ENCODE measurements around the gene BCAR3. TPM values are rescaled to one million over a fixed set of nuclear protein-coding genes. Genes with fewer than 3 reads are reported as not detected.

The BCAR3 gene
- total RNA-seq, 1 donor from 2014 or later = 41.0 TPM

- no peaks in the 10 kb centered on the region for H3K9me3 ChIP-seq
- no peak for TF ChIP-seq CTCF (IDR thresholded peaks at IDR 0.05)
- peak overlapping the region; percentile 74 to 89 for H3K27ac ChIP-seq
- H3K36me3 ChIP-seq = no peaks in the 10 kb centered on the region
- no peaks in the 10 kb centered on the region for H3K27me3 ChIP-seq
- H3K4me3 ChIP-seq = no peak overlapping the region
- peak in 1 of 2 donors; percentile 61 for DNase-seq (ENCODE audit: low spot score in 2 of 2)
- intact Hi-C loops (cut with DNase I) = loop anchor here (1.0 to 10.0 kb wide), 4 partner anchors 14 to 510 kb away; partner anchors contain the start of genes BCAR3, CCDC18, DR1 and TMED5
- peaks cover 5 to 29% of the 10 kb centered on the region in 2 donors for H3K4me1 ChIP-seq
Measured at GRCh38 chr1:93694819-93695218, 13.2 kb upstream of the BCAR3 start.

GRCh38 chr1:93694039-93694438 lies 12.4 kb upstream of the BCAR3 start:
- Histone ChIP-seq H3K4me1 (peaks cover 5 to 29% of the 10 kb centered on the region in 2 donors), H3K27me3 (no peaks in the 10 kb centered on the region), H3K9me3 (no peaks in the 10 kb centered on the region), H3K36me3 (no peaks in the 10 kb centered on the region), H3K27ac (peak overlapping the region; percentile 74 to 89), H3K4me3 (no peak overlapping the region)
- peak; percentile 59 to 88 for DNase-seq (ENCODE audit: low spot score in 2 of 2)
- intact Hi-C loops (cut with DNase I) = loop anchor here (1.0 to 10.0 kb wide), 4 partner anchors 13 to 509 kb away; partner anchors contain the start of genes BCAR3, CCDC18, DR1 and TMED5
- TF ChIP-seq CTCF (IDR thresholded peaks at IDR 0.05) = no peak

GRCh38 chr1:93692983-93693591 lies 11.4 kb upstream of the BCAR3 start:
- H3K4me1 ChIP-seq = peaks cover 5 to 29% of the 10 kb centered on the region in 2 donors
- H3K36me3 ChIP-seq = no peaks in the 10 kb centered on the region
- H3K27me3 ChIP-seq = no peaks in the 10 kb centered on the region
- TF ChIP-seq CTCF (IDR thresholded peaks at IDR 0.05) = no peak
- no peaks in the 10 kb centered on the region for H3K9me3 ChIP-seq
- peak in 1 of 2 donors; percentile 80 for DNase-seq (ENCODE audit: low spot score in 2 of 2)
- peak overlapping the region; percentile 74 to 89 for H3K27ac ChIP-seq
- intact Hi-C loops (cut with DNase I) = loop anchor here (5.0 to 10.0 kb wide), 3 partner anchors 119 to 508 kb away; partner anchors contain the start of genes CCDC18, DR1 and TMED5
- peak overlapping the region in 1 of 2 donors; percentile 27 for H3K4me3 ChIP-seq

- Histone ChIP-seq H3K9me3 (no peaks in the 10 kb centered on the region), H3K27me3 (no peaks in the 10 kb centered on the region), H3K36me3 (no peaks in the 10 kb centered on the region), H3K4me1 (peaks cover 5 to 29% of the 10 kb centered on the region in 2 donors), H3K4me3 (peak overlapping the region in 1 of 2 donors; percentile 27), H3K27ac (peak overlapping the region; percentile 74 to 89)
- no peak for DNase-seq (ENCODE audit: low spot score in 2 of 2)
- no peak for TF ChIP-seq CTCF (IDR thresholded peaks at IDR 0.05)
- intact Hi-C loops (cut with DNase I) = loop anchor here (5.0 to 10.0 kb wide), 3 partner anchors 120 to 508 kb away; partner anchors contain the start of genes CCDC18, DR1 and TMED5
Measured at GRCh38 chr1:93692451-93692861, 10.8 kb upstream of the BCAR3 start.

- no peaks in the 10 kb centered on the region for H3K9me3 ChIP-seq
- TF ChIP-seq CTCF (IDR thresholded peaks at IDR 0.05) = no peak
- no peaks in the 10 kb centered on the region for H3K27me3 ChIP-seq
- intact Hi-C loops (cut with DNase I) = loop anchor here (5.0 to 10.0 kb wide), 3 partner anchors 120 to 507 kb away; partner anchors contain the start of genes CCDC18, DR1 and TMED5
- peaks cover 5 to 29% of the 10 kb centered on the region in 2 donors for H3K4me1 ChIP-seq
- H3K27ac ChIP-seq = peak overlapping the region; percentile 74 to 89
- H3K4me3 ChIP-seq = peak overlapping the region in 1 of 2 donors; percentile 27
- no peaks in the 10 kb centered on the region for H3K36me3 ChIP-seq
- peak in 1 of 2 donors; percentile 19 for DNase-seq (ENCODE audit: low spot score in 2 of 2)
Measured at GRCh38 chr1:93692026-93692425, 10.4 kb upstream of the BCAR3 start.
